Activated effector memory CD4-positive, alpha-beta T cell treated with Interleukin-2 at 50 U/mL for 16 hours (primary cell): ENCODE results near the gene NSFL1C.
A peak's percentile ranks its signal among the peaks of the same experiment; 100 is the strongest.

Experiments
- DNase-seq: peaks from one replicate; pipeline ENCODE4 v3.0.0-alpha.2; 2020

The NSFL1C gene

DNA sequence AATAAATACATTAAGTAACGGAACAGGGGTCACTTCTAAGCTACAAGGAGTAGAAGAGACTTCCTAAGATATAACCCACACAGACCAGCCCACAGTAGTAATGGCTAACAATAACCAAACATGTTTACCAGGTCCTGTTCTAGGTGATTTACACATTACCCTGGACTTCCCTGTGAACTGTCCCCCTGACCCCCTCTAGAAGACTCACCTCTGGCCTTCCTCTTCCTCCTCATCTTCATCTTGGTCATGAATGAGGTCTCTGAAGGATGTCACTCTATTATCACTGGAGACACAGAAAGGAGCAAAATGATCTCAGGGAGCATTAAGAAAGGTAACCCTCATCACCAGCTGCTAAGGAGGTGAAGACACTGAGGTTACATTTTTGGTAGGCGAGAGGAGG, 8.7 kb downstream of the NSFL1C start:
- no peak for DNase-seq

DNA sequence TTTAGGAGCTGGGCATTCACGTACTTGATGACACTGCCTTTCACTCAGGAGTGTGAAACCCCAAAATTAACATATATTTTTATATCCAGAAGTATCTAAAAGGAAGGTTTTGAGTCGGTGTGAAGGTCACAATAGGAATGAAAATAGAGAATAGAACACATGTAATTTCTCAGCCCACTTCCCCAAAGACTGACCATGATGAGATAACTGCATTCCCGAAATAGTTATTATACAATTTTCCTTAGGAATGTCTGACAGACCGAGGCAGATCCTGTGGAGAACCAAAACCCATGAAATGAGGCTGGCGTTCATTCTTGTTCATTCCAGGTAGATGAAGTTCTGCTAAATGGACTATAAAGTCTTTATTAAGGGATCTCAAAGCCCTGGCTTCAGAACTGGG, 10.3 kb downstream of the NSFL1C start:
- no peak for DNase-seq

DNA sequence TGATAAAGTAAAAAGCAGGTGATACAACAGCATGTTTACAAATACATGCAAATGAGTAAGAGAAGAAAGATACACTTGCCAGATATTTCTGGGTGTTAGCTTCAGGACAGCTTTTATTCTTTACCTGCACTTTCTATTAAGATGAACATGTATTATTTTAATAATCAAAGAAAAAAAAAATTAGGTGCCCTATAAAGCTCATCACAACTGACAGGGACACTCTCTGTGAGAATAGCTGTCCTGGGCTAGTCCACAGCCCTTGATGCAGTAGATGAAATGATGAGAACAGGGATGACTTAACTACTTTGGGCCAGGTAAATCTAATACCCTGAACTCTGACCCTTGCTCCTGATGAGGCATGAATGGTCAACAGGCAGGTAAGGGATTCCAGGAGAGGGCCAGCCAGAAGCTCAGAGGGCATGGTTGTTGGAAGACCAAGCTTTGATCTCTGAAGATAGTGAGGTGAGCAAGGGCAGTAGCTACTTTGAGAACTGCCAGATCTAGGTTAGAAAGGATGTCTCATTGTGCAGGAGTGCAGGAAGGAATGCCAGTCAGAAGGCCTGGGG, 15.6 kb downstream of the NSFL1C start:
- no peak for DNase-seq

- no peak for DNase-seq
These were observed 17.3 kb downstream of the NSFL1C start for GRCh38 chr20:1449370-1449769.

DNA sequence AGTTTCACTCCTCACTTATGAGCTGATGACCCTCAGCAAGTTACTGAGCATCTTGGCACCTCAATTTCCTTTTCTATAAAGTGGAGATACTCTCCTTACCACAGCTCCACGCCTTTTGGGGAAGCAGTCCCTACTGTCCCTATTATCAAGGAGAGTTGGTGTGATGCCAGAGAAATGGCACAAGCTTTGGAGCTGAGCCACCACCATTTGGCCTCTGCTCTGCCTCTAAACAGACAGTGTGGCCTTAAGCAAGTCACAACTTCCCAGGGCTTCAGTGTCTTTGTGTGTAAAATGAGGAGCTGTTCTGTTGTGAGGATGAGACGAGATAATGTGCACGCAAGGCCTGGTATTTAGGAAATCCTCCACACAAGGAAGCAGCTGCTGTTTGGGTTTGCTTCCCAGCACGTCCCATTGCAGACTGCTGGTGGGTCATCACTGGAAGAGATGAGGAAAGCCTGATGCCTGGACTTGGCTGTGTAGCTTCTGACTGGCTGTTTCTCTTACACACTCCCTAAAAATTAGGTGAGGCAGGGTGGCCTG, 18.5 kb downstream of the NSFL1C start:
- no peak for DNase-seq

DNA sequence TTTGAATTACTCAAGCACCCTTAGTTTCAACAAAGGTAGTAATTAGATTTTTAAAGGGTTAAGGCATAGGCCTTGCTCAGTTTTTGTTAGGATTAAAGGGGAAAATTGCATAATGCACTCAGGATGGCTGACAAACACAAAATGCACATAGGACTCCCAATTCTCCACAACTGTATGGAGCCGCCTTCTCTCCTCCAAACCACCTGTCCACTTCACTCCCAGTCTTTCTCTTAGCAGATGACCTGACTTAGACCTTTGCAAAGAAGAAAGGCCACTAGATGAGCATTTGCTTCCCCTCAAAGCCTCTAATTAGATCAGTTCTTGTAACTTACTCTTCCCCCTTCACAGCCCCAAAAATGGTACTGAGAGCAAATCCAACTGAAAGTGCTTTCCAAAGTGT, 20.1 kb downstream of the NSFL1C start:
- DNase-seq: no peak

DNA sequence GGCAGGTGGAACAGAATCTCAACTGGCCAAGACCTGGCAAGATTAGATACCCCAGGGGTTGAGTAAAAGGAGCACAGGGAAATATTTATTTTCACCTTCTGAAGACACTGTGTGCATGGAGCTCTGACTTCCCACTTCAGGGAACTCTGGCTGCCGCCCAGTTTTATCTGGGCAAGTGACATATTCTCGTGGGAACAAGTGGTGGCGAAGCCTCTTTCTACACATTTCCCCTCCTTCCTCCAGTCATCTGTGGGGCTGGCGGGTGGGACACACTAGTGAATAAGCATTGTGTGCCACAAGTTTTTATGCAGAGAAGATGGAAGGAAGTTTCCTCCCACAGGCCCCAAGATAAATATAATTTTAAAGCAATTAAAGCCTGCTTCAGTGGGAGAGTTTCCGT, 23.6 kb downstream of the NSFL1C start:
- no peak for DNase-seq

DNA sequence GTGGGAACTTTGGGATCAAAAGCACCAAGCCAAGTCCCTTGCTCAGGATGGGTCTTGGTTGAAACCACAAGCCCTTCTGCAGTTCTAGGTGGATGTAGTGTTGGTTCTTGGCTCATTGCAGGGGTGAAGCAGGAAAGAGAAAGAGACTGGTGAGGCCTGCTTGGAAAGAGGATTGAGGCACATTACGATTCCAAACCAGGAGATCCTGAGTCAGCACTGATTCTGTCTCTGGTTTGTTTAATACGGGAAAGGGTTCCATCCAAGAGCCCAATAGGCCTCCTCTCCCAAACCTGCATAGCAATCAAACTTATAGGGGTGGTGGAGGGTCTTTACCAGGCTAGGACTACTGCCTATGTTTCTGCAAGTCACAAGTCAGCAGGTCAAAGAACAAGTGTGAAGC, 24.3 kb downstream of the NSFL1C start:
- DNase-seq: no peak

DNA sequence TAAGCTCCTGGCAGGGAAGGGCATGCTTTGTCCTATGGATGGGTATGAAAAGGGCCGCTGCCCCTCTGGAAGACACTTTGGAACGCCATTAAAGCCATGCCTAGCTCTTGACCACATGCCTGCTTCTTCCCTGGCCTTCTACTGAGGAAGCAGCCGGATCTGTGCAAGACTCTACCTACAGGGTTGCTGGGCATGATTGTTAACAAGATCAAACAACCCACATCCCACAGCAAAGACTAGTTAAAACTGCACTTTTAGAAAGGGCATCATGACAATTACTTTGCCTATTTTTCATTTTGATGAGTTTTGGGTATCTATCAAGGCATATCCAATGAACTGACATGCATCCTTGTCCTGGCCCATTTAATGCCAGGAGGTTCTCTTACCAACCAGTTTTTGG, 25.5 kb downstream of the NSFL1C start:
- DNase-seq: no peak

- DNase-seq: no peak
These were observed 26.6 kb downstream of the NSFL1C start for GRCh38 chr20:1440024-1440423.

GRCh38 chr20:1438361-1438760, 28.3 kb downstream of the NSFL1C start:
- DNase-seq: no peak

GRCh38 chr20:1437235-1437904, 29.3 kb downstream of the NSFL1C start:
- peak; percentile 59 for DNase-seq

DNA sequence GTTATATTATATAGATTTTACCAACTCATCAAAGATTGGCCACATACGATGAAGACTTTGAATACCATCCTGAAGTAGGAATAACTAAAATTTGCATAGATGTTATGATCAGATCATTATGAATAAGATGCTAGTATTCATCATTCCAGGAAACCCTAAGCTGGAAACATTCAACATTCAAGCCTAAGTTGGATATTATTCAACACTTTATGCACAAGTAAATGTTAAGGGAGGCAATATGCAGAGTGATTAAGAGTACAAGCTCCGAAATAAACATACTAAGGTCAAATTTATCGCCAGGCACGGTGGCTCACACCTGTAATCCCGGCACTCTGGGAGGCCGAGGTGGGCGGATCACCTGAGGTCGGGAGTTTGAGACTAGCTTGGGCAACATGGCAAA, 30.4 kb downstream of the NSFL1C start:
- DNase-seq: no peak

DNA sequence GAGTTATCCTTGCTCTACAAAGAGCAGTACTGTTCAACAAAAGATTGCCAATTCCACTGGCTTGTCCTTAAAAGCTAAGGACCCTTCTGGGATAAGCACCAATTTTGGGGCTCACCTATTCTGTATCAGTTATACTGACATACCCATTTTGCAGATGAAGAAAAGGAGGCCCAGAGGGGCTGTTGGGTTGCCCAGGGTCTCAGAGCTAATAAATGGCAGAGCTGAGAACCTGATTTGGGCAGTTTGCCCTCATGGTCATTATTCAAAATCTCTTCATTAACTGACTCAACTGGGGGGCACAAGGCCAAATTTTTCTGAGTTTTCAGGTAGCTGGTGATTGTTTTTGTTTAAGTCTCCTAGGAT, 31.3 kb downstream of the NSFL1C start:
- DNase-seq: no peak

GRCh38 chr20:1434571-1435336, 31.9 kb downstream of the NSFL1C start:
- peak; percentile 39 for DNase-seq

- no peak for DNase-seq
These were observed 35.5 kb downstream of the NSFL1C start for GRCh38 chr20:1431158-1431557.

- no peak for DNase-seq
These were observed 36.6 kb downstream of the NSFL1C start for GRCh38 chr20:1430004-1430451.

DNA sequence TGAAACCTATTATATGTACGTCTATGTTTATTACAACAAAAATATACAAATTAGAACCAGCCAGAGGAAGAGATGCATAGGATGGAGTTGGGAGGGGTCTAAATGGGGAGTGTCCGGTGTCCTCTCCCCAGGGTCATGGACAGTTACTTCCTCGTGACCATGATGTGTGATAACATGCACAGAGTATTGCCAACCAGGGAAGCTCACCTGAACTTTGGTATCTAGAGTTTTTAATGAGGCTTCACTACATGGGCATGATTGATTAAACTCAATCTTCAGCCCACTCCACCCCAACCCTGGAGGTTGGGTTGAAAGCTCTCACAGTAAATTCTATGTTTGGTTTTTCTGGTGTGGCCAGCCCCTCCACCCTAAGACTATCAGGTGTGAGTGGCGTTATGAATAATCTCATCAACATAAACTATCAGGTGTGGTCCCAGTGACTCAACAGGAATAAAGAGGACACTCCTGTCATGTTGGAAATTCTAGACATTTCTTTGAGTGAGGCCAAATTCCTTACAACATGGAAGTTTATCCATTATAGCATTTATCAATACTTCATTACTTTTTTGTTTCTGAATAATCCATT, 37.4 kb downstream of the NSFL1C start:
- no peak for DNase-seq

DNA sequence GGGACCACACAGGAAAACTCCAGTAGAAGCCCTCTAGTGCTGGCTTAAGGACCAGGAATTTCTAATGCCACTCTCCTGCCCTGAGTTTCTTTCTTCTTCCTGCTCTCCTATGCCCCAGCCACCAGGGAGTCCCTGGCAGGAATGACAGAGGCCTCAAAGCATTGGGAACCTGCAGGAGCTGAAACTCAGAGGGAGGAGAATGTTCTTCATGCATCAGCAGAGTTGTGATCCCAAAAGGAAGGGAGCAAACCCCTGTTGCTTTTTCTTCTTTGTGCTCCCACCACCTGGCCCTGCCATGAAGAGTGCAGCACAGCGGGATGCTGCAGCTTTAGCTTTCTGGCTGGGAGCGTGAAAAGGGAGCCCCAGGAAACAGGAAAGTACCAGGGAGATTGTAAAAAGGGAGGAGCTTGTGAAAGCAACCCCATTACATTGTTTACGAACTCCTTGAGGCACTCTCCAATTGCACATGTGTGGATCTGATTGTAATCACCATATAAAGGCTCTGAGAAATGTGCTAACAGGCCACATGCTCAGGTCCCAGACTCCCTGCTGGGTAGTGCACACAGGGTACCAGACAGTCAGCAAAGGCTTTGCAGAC, 39.1 kb downstream of the NSFL1C start:
- DNase-seq: no peak

DNA sequence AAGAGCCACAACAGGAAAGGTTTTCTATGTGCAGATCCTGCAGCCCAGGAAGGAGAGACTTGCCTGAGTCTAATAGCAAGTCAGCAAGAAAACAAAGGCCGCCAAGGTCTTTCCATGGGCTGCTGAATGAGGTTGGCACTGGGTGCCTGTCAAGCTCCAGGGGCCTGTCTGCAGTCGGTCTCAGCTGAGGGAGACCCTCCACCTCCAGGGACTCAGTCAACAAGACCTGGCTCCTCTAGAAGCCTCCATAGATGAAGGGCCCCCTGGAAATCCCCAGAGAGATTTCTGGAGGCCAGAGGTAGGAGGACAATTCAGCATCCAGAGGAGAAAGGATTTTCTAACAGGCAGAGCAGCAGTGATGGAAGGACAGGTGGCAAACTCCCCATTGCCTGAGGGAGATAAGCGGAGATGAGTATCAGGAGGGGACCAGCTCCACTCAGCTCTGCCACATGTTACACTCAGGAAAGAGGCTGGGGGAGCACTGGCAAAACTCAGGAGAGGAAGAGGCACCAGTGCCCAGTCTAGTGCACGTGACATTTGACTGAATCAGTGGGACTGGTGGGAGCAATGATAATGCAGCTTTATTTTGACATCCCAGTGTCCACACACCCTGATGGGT, 40.3 kb downstream of the NSFL1C start:
- no peak for DNase-seq

DNA sequence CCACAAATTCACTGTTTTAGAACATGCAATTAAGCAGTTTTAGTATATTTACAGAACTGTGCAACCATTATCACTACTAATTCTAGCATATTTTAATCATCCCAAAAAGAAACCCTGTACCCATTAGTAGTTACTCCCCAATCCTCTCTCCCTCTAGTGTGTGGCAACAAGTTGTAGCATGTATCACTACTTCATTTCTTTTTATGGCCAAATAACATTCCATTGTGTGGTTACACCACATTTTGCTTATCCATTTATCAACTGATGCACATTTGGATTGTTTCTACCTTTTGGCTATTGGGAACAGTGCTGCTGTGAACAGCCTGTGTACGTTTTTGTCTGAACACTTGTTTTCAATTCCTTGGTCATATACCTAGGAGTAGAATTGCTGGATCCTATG, 42.3 kb downstream of the NSFL1C start:
- DNase-seq: no peak

GRCh38 chr20:1423625-1424106, 43.0 kb downstream of the NSFL1C start:
- DNase-seq: no peak

DNA sequence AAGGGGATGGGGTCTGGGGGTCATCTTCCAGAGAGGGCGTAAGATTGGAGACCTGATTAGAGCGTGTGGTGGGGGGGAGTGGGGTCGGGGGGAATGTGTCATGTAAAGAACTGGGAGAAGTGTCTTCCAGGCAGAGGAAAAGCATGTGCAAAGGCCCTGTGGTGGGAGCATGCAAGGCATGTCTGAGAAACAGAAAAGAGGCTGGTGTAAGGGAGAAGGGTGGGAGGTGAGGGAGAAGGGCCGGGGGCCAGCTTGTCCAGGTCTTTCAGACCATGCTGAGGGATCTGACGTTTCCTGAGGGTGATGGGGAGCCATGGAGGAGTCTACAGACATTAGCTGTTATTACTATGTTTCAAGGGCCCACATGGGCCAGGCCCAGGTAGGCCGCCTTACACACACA, 43.4 kb downstream of the NSFL1C start:
- DNase-seq: no peak
